Central memory CD8-positive, alpha-beta T cell (primary cell): Measurements from ENCODE around the gene OR2S2.
"Not testable (repeated sequence)": the region's sequence is repeated elsewhere in the genome, so short reads cannot be mapped to it uniquely, and the experiment has no call there.

Source experiments
- ATAC-seq: fragments of 150-1000 bp; cut with Tn5 transposase; replicated peaks from 2 replicates; pipeline ENCODE4 v1.10.0; 2022; ENCODE audit warnings: mild to moderate bottlenecking, moderate FRiP score, moderate number of reproducible peaks; ENCODE audit not compliant: poor library complexity, severe bottlenecking; ENCODE audit errors: extremely low read depth
- DNase-seq, 2 donors: peaks; one replicate each; pipeline ENCODE4 v3.0.0; 2021; ENCODE audit warnings: low spot score in 2 of 2
- H3K27ac Mint-ChIP-seq: one replicate; pipeline ENCODE4 v1.8.0; 2022; ENCODE audit warnings: low read depth, mild to moderate bottlenecking, moderate library complexity, mixed read lengths
- H3K27me3 Mint-ChIP-seq: one replicate; pipeline ENCODE4 v1.8.0; 2022; ENCODE audit warnings: mixed read lengths
- H3K36me3 Mint-ChIP-seq: one replicate; pipeline ENCODE4 v1.8.0; 2022; ENCODE audit warnings: mild to moderate bottlenecking, moderate library complexity, mixed read lengths; ENCODE audit not compliant: insufficient read depth
- H3K4me1 Mint-ChIP-seq: one replicate; pipeline ENCODE4 v1.8.0; 2022; ENCODE audit warnings: mixed read lengths
- H3K4me3 Mint-ChIP-seq: one replicate; pipeline ENCODE4 v1.8.0; 2022; ENCODE audit warnings: mild to moderate bottlenecking, moderate library complexity, mixed read lengths
- H3K9me3 Mint-ChIP-seq: one replicate; pipeline ENCODE4 v1.8.0; 2022; ENCODE audit warnings: mixed read lengths

The OR2S2 gene

GRCh38 chr9:35958104-35958837 lies at the start of gene OR2S2:
TSS of gene OR2S2 (minus strand) at chr9:35958154. CDS start at chr9:35958098, 56 bp downstream.
- Mint-ChIP-seq H3K4me1 (peaks cover 7% of the 10 kb centered on the region), H3K9me3 (no peaks in the 10 kb centered on the region), H3K4me3 (no peak within 1 kb of the TSS), H3K36me3 (peaks cover 2% of the 10 kb centered on the region), H3K27me3 (peaks cover 75% of the 10 kb centered on the region), H3K27ac (no peak within 1 kb of the TSS)
- no peak for ATAC-seq
- DNase-seq = no peak

GRCh38 chr9:36007316-36007708 lies 49.4 kb upstream of the OR2S2 start:
- peaks cover 4% of the 10 kb centered on the region for H3K4me1 Mint-ChIP-seq
- H3K4me3 Mint-ChIP-seq = no peak overlapping the region
- peaks cover 76% of the 10 kb centered on the region for H3K27me3 Mint-ChIP-seq
- no peak overlapping the region for H3K27ac Mint-ChIP-seq
- ATAC-seq = no peak
- peaks cover 4% of the 10 kb centered on the region for H3K9me3 Mint-ChIP-seq
- no peaks in the 10 kb centered on the region for H3K36me3 Mint-ChIP-seq
- DNase-seq = no peak

- Mint-ChIP-seq H3K4me1 (peaks cover 4% of the 10 kb centered on the region), H3K36me3 (no peaks in the 10 kb centered on the region), H3K27me3 (peaks cover 80% of the 10 kb centered on the region), H3K4me3 (no peak overlapping the region), H3K9me3 (peaks cover 4% of the 10 kb centered on the region), H3K27ac (no peak overlapping the region)
- no peak for ATAC-seq
- no peak for DNase-seq
Observed at GRCh38 chr9:36006549-36007315, 48.8 kb upstream of the OR2S2 start.

GRCh38 chr9:36005891-36006290 lies 47.9 kb upstream of the OR2S2 start:
- no peak for ATAC-seq
- Mint-ChIP-seq H3K27ac (no peak overlapping the region), H3K36me3 (no peaks in the 10 kb centered on the region), H3K9me3 (peaks cover 4% of the 10 kb centered on the region), H3K4me3 (no peak overlapping the region), H3K27me3 (peaks cover 75% of the 10 kb centered on the region), H3K4me1 (peaks cover 4% of the 10 kb centered on the region)
- no peak for DNase-seq

GRCh38 chr9:35998333-35998732 lies 40.4 kb upstream of the OR2S2 start:
- ATAC-seq = no peak

GRCh38 chr9:35997016-35997415 lies 39.1 kb upstream of the OR2S2 start:
- not testable (repeated sequence) for H3K27ac Mint-ChIP-seq, H3K4me3 Mint-ChIP-seq, DNase-seq, H3K9me3 Mint-ChIP-seq, H3K36me3 Mint-ChIP-seq, ATAC-seq, H3K4me1 Mint-ChIP-seq
- peaks cover 85% of the 10 kb centered on the region for H3K27me3 Mint-ChIP-seq

More at GRCh38 chr9:35998333-35998732, 40.4 kb upstream of the OR2S2 start:
- Mint-ChIP-seq H3K27me3 (peaks cover 90% of the 10 kb centered on the region), H3K27ac (no peak overlapping the region), H3K4me3 (no peak overlapping the region), H3K36me3 (no peaks in the 10 kb centered on the region), H3K9me3 (no peaks in the 10 kb centered on the region), H3K4me1 (no peaks in the 10 kb centered on the region)
- DNase-seq = no peak

GRCh38 chr9:35996358-35996970 lies 38.5 kb upstream of the OR2S2 start:
- no peak for DNase-seq
- no peak overlapping the region for H3K27ac Mint-ChIP-seq
- H3K4me1 Mint-ChIP-seq = no peaks in the 10 kb centered on the region
- no peak overlapping the region for H3K4me3 Mint-ChIP-seq
- no peak for ATAC-seq
- H3K27me3 Mint-ChIP-seq = peaks cover 85% of the 10 kb centered on the region
- no peaks in the 10 kb centered on the region for H3K36me3 Mint-ChIP-seq
- H3K9me3 Mint-ChIP-seq = no peaks in the 10 kb centered on the region

- Mint-ChIP-seq H3K4me1 (no peaks in the 10 kb centered on the region), H3K36me3 (no peaks in the 10 kb centered on the region), H3K9me3 (no peaks in the 10 kb centered on the region), H3K27me3 (peaks cover 90% of the 10 kb centered on the region), H3K27ac (no peak overlapping the region), H3K4me3 (no peak overlapping the region)
- no peak for ATAC-seq
- DNase-seq = no peak
Observed at GRCh38 chr9:35994959-35995358, 37.0 kb upstream of the OR2S2 start.

- H3K9me3 Mint-ChIP-seq = no peaks in the 10 kb centered on the region
- no peak for ATAC-seq
Observed at GRCh38 chr9:35993976-35994720, 36.2 kb upstream of the OR2S2 start.

GRCh38 chr9:35993136-35993535 lies 35.2 kb upstream of the OR2S2 start:
- DNase-seq, ATAC-seq, H3K4me1 Mint-ChIP-seq, H3K27ac Mint-ChIP-seq, H3K4me3 Mint-ChIP-seq, H3K36me3 Mint-ChIP-seq, H3K9me3 Mint-ChIP-seq: not testable (repeated sequence)
- peaks cover 96% of the 10 kb centered on the region for H3K27me3 Mint-ChIP-seq

More at GRCh38 chr9:35993976-35994720, 36.2 kb upstream of the OR2S2 start:
- Mint-ChIP-seq H3K4me1 (no peaks in the 10 kb centered on the region), H3K27me3 (peaks cover 91% of the 10 kb centered on the region), H3K27ac (no peak overlapping the region), H3K36me3 (no peaks in the 10 kb centered on the region), H3K4me3 (no peak overlapping the region)
- no peak for DNase-seq

- Mint-ChIP-seq H3K27ac (no peak overlapping the region), H3K9me3 (no peaks in the 10 kb centered on the region), H3K4me3 (no peak overlapping the region), H3K27me3 (peaks cover 93% of the 10 kb centered on the region), H3K4me1 (no peaks in the 10 kb centered on the region), H3K36me3 (no peaks in the 10 kb centered on the region)
- ATAC-seq = no peak
- DNase-seq = no peak
Observed at GRCh38 chr9:35990155-35990554, 32.2 kb upstream of the OR2S2 start.

- no peaks in the 10 kb centered on the region for H3K9me3 Mint-ChIP-seq
Observed at GRCh38 chr9:35984021-35984420, 26.1 kb upstream of the OR2S2 start.

More at GRCh38 chr9:35984021-35984420, 26.1 kb upstream of the OR2S2 start:
- no peaks in the 10 kb centered on the region for H3K4me1 Mint-ChIP-seq
- no peak overlapping the region for H3K4me3 Mint-ChIP-seq
- ATAC-seq = no peak
- H3K36me3 Mint-ChIP-seq = no peaks in the 10 kb centered on the region
- no peak overlapping the region for H3K27ac Mint-ChIP-seq
- peaks cover 96% of the 10 kb centered on the region for H3K27me3 Mint-ChIP-seq
- no peak for DNase-seq
